Calu3 (cell line): ENCODE data around the gene HDAC4. TPM values are rescaled to one million over a fixed set of nuclear protein-coding genes. Genes with fewer than 3 reads are reported as not detected.

Experiments used
- BruUV-seq: library from RNA; stranded (reverse); fragments of 400-500 nt; replicated peaks from 2 replicates; lab custom pipeline; 2021; lab: Mats Ljungman, UMichigan
- CTCF ChIA-PET: fragments of 300-600 bp; sonication (Branson Sonifier 250); formaldehyde crosslinking; loops from one replicate; lab custom pipeline; 2022; ENCODE audit warnings: antibody characterized with exemption; lab: Charles Lee
- DNase-seq: peaks from one replicate; pipeline ENCODE4 v3.0.0; 2022
- H3K27ac Mint-ChIP-seq: one replicate; pipeline ENCODE4 v1.8.0; 2022; ENCODE audit warnings: mixed read lengths; ENCODE audit not compliant: unreplicated experiment
- H3K27me3 Mint-ChIP-seq: one replicate; pipeline ENCODE4 v1.8.0; 2022; ENCODE audit warnings: mixed read lengths; ENCODE audit not compliant: unreplicated experiment
- H3K36me3 Mint-ChIP-seq: one replicate; pipeline ENCODE4 v1.8.0; 2022; ENCODE audit warnings: mild to moderate bottlenecking, moderate library complexity, mixed read lengths; ENCODE audit not compliant: insufficient read depth, unreplicated experiment
- H3K4me1 Mint-ChIP-seq: one replicate; pipeline ENCODE4 v1.8.0; 2022; ENCODE audit warnings: mild to moderate bottlenecking, low read depth, mixed read lengths; ENCODE audit not compliant: unreplicated experiment
- H3K4me3 Mint-ChIP-seq: one replicate; pipeline ENCODE4 v1.8.0; 2022; ENCODE audit warnings: mild to moderate bottlenecking, low read depth, moderate library complexity, mixed read lengths; ENCODE audit not compliant: unreplicated experiment
- H3K9me3 Mint-ChIP-seq: one replicate; pipeline ENCODE4 v1.8.0; 2022; ENCODE audit warnings: low read depth, mixed read lengths; ENCODE audit not compliant: unreplicated experiment
- CTCF ChIP-seq: fragments of 200-600 bp; IDR thresholded peaks from one replicate; pipeline ENCODE4 v1.8.0; 2022; ENCODE audit warnings: antibody characterized with exemption; ENCODE audit not compliant: unreplicated experiment
- intact Hi-C: fragments of 100-400 bp; cut with micrococcal nuclease; formaldehyde crosslinking; loops from one replicate; pipeline ENCODE4 v1.10.0; 2022; ENCODE audit not compliant: unreplicated experiment
- total RNA-seq: library from RNA; stranded (reverse); gene quantifications from 2 replicates; pipeline ENCODE4 v1.2.3, GENCODE V29; 2022

HDAC4 gene
- total RNA-seq, 1 experiment from 2014 or later = 39.6 TPM

GRCh38 chr2:239286901-239287300 lies 113.9 kb downstream of the HDAC4 start:
- H3K27ac Mint-ChIP-seq = no peak overlapping the region
- intact Hi-C loops = no loop called here
- TF ChIP-seq CTCF = no peak
- no peaks in the 10 kb centered on the region for H3K27me3 Mint-ChIP-seq
- H3K4me3 Mint-ChIP-seq = no peak overlapping the region
- CTCF ChIA-PET = no interaction called here
- DNase-seq = no peak
- H3K9me3 Mint-ChIP-seq = no peaks in the 10 kb centered on the region
- no peaks in the 10 kb centered on the region for H3K36me3 Mint-ChIP-seq
- BruUV-seq = no TSS peak
- peaks cover 15% of the 10 kb centered on the region for H3K4me1 Mint-ChIP-seq

- Mint-ChIP-seq H3K4me1 (peaks cover 15% of the 10 kb centered on the region), H3K4me3 (no peak overlapping the region), H3K27me3 (no peaks in the 10 kb centered on the region), H3K36me3 (no peaks in the 10 kb centered on the region), H3K9me3 (no peaks in the 10 kb centered on the region), H3K27ac (no peak overlapping the region)
- DNase-seq = no peak
- no TSS peak for BruUV-seq
- intact Hi-C loops = no loop called here
- CTCF ChIA-PET = no interaction called here
- no peak for TF ChIP-seq CTCF
Observed at GRCh38 chr2:239285932-239286230, 114.9 kb downstream of the HDAC4 start.

GRCh38 chr2:239285071-239285931 lies 115.5 kb downstream of the HDAC4 start:
- no peak overlapping the region for H3K4me3 Mint-ChIP-seq
- BruUV-seq = no TSS peak
- H3K4me1 Mint-ChIP-seq = peaks cover 15% of the 10 kb centered on the region
- CTCF ChIA-PET = no interaction called here
- H3K27me3 Mint-ChIP-seq = no peaks in the 10 kb centered on the region
- no peak for DNase-seq
- no peak overlapping the region for H3K27ac Mint-ChIP-seq
- H3K36me3 Mint-ChIP-seq = no peaks in the 10 kb centered on the region
- intact Hi-C loops = no loop called here
- no peak for TF ChIP-seq CTCF
- no peaks in the 10 kb centered on the region for H3K9me3 Mint-ChIP-seq

GRCh38 chr2:239283961-239284795 lies 116.6 kb downstream of the HDAC4 start:
- CTCF ChIA-PET = no interaction called here
- H3K9me3 Mint-ChIP-seq = no peaks in the 10 kb centered on the region
- no peaks in the 10 kb centered on the region for H3K27me3 Mint-ChIP-seq
- TF ChIP-seq CTCF = no peak
- no peaks in the 10 kb centered on the region for H3K36me3 Mint-ChIP-seq
- intact Hi-C loops = no loop called here
- BruUV-seq = no TSS peak
- H3K27ac Mint-ChIP-seq = no peak overlapping the region
- H3K4me1 Mint-ChIP-seq = peaks cover 15% of the 10 kb centered on the region
- no peak for DNase-seq
- no peak overlapping the region for H3K4me3 Mint-ChIP-seq
